Heart left ventricle (tissue), 16 donors: ENCODE data around the gene SCAANT1. TPM values are rescaled to one million over a fixed set of nuclear protein-coding genes. Genes with fewer than 3 reads are reported as not detected.

Experiments used
- ATAC-seq, 4 donors: fragments of 200-7000 bp; cut with Tn5 transposase; one replicate each; pipeline ENCODE4 v1.9.1; 2020 to 2022; ENCODE audit warnings: moderate library complexity in 4 of 4, mild to moderate bottlenecking in 3 of 4, moderate number of reproducible peaks in 1 of 4
- DNase-seq, 5 donors: peaks; one replicate each; pipeline ENCODE4 v3.0.0-alpha.2; 2020
- H3K27ac ChIP-seq, 12 donors: fragments of 200-600 bp; sonication (generic) in 4 of 12; one replicate each; pipeline versions ENCODE4 v1.5.0 to v1.8.0; 2016 to 2022; ENCODE audit warnings: mild to moderate bottlenecking in 2 of 12
- H3K27me3 ChIP-seq, 9 donors: fragments of 200-600 bp; sonication (generic) in 2 of 9; one replicate each; pipeline versions ENCODE4 v1.5.1 to v1.8.0; 2016 to 2022; ENCODE audit warnings: mild to moderate bottlenecking in 3 of 9
- H3K36me3 ChIP-seq, 9 donors: fragments of 200-600 bp; sonication (generic) in 2 of 9; one replicate each; pipeline versions ENCODE4 v1.5.0 to v1.8.0; 2018 to 2022; ENCODE audit warnings: mild to moderate bottlenecking in 2 of 9
- H3K4me1 ChIP-seq, 12 donors: fragments of 200-600 bp; sonication (generic) in 4 of 12; one replicate each; pipeline versions ENCODE4 v1.5.0 to v1.8.0; 2016 to 2022; ENCODE audit warnings: mild to moderate bottlenecking in 3 of 12
- H3K4me3 ChIP-seq, 12 donors: fragments of 200-600 bp; sonication (generic) in 4 of 12; one replicate each; pipeline versions ENCODE4 v1.5.0 to v1.8.0; 2017 to 2022; ENCODE audit warnings: mild to moderate bottlenecking in 9 of 12, moderate library complexity in 4 of 12
- H3K9me3 ChIP-seq, 12 donors: fragments of 200-600 bp; sonication (generic) in 4 of 12; one replicate each; pipeline versions ENCODE4 v1.5.0 to v1.8.0; 2016 to 2022; ENCODE audit warnings: mild to moderate bottlenecking in 1 of 12
- POLR2A ChIP-seq, 2 donors: fragments of 450-650 bp; IDR thresholded peaks; one replicate each; pipeline ENCODE4 v1.6.1; 2017; ENCODE audit warnings: antibody characterized with exemption in 2 of 2, mild to moderate bottlenecking in 2 of 2, moderate library complexity in 2 of 2
- WGBS, 4 donors: extraction: QIAGEN DNeasy Blood & Tissue Kit in 2 of 4; methylation state at CpG; one replicate each; pipeline versions ENCODE4 v1.1.5 to v1.1.7; 2013 to 2018; 5-methylcytosine and 5-hydroxymethylcytosine counted together
- intact Hi-C, 10 donors: fragments of 100-400 bp; cut with DNase I; formaldehyde crosslinking; loops; one replicate each; pipeline versions ENCODE4 v1.11.1 to v1.14.2; 2022
- polyA plus RNA-seq, 2 donors: library from polyadenylated mRNA; stranded (reverse); fragments of 200-250 nt; gene quantifications; one replicate each; pipeline ENCODE4 v1.2.3, GENCODE V29; 2013
- total RNA-seq, 9 donors: library from RNA; depleted of rRNA in 2 of 9; stranded (reverse); fragments of >200 nt in 2 of 9; fragmentation: NEBNext Ultra II Directional in 3 of 9; extraction: Animal tissue kit (Norgen Biotek cat#: 25700) in 3 of 9; gene quantifications; one replicate each; pipeline versions ENCODE4 v1.1.0 to v1.2.4, GENCODE V29; 2016 to 2023
- TF ChIP-seq, protein P1 (sequence below), 12 donors: fragments of 200-600 bp; sonication (generic) in 4 of 12; IDR thresholded peaks; one replicate each; pipeline versions ENCODE4 v1.5.0 to v1.8.0; 2018 to 2022; ENCODE audit warnings: antibody characterized with exemption in 12 of 12, mild to moderate bottlenecking in 5 of 12
- donor health status: ischemic (EF 13 %, LVEDD 7.1; RV severe dilation, severe dysfunction).
- donor health status: healthy with polysubstance abuse.
- donor health status: DM: no; HTN: yes; CAD: no.
- donor health status: DM: no; HTN: no; CAD: no.
- donor health status: ischemic (EF 25% LVEDD 6.9; RV normal size, moderate dysfunction).
- donor health status: ischemic (EF 25% LVEDD 5.7; RV mildly dilated, moderate dysfunction).
- donor health status: healthy.
- donor health status: DM: yes; HTN: yes; CAD: no.
- donor health status: ischemic (EF 35%, LVEDD 5.7; RV mildly dilated, moderate dysfunction).
- donor health status: nonischemic (EF 11% LVEDD 7.7; RV severe dilation, severe dysfunction).
- donor health status: DM: yes; HTN: yes; CAD: no.
- donor health status: PGD.
- donor health status: ischemic (EF 29% LVEDD 5.4; RV normal size, mild dysfunction).
- donor health status: nonischemic (EF 23%, LVEDD 6.1; RV moderate dilation, normal function).

SCAANT1 gene
- total and polyA plus RNA-seq, 11 donors = not detected

DNA sequence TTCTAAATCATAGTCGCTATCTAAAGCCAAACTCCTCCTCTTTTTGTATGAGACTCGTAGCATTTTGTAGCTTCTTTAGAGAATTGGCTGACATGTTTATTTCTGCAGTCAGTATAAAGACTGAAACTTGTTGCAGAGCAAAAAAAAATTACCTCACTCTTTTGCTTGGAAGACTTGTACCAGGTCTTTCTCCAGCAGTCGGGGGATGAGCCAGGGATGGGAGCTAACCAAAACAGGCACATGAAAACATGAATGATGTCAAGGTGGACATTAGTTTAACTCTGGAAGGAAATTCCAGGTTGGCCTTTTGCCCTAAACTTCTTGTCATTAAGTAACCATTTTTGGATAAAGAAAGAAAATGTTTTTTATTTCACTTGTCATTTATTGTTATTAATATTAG lies 47.0 kb upstream of the SCAANT1 start:
- no peak overlapping the region for H3K27ac ChIP-seq
- H3K36me3 ChIP-seq = peaks cover 0 to 9% (median under 1%) of the 10 kb centered on the region in 9 donors
- 59 to 75% (median 63%) methylated on average over 3 of the region's 3 CpGs for whole genome bisulfite sequencing, 4 donors
- intact Hi-C loops = loop anchor here in 1 of 10 donors (5.0 kb wide), 1 partner anchor 33 kb away; no protein-coding TSS in a partner anchor
- no peak for DNase-seq
- H3K9me3 ChIP-seq = no peaks in the 10 kb centered on the region
- H3K4me1 ChIP-seq = peaks cover 0 to 35% (median 15%) of the 10 kb centered on the region in 12 donors
- no peak for ATAC-seq
- TF ChIP-seq POLR2A (IDR thresholded peaks at IDR 0.05) = no peak
- TF ChIP-seq, protein P1, sequence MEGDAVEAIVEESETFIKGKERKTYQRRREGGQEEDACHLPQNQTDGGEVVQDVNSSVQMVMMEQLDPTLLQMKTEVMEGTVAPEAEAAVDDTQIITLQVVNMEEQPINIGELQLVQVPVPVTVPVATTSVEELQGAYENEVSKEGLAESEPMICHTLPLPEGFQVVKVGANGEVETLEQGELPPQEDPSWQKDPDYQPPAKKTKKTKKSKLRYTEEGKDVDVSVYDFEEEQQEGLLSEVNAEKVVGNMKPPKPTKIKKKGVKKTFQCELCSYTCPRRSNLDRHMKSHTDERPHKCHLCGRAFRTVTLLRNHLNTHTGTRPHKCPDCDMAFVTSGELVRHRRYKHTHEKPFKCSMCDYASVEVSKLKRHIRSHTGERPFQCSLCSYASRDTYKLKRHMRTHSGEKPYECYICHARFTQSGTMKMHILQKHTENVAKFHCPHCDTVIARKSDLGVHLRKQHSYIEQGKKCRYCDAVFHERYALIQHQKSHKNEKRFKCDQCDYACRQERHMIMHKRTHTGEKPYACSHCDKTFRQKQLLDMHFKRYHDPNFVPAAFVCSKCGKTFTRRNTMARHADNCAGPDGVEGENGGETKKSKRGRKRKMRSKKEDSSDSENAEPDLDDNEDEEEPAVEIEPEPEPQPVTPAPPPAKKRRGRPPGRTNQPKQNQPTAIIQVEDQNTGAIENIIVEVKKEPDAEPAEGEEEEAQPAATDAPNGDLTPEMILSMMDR (IDR thresholded peaks at IDR 0.05) = no peak
- no peaks in the 10 kb centered on the region for H3K27me3 ChIP-seq
- H3K4me3 ChIP-seq = no peak overlapping the region

DNA sequence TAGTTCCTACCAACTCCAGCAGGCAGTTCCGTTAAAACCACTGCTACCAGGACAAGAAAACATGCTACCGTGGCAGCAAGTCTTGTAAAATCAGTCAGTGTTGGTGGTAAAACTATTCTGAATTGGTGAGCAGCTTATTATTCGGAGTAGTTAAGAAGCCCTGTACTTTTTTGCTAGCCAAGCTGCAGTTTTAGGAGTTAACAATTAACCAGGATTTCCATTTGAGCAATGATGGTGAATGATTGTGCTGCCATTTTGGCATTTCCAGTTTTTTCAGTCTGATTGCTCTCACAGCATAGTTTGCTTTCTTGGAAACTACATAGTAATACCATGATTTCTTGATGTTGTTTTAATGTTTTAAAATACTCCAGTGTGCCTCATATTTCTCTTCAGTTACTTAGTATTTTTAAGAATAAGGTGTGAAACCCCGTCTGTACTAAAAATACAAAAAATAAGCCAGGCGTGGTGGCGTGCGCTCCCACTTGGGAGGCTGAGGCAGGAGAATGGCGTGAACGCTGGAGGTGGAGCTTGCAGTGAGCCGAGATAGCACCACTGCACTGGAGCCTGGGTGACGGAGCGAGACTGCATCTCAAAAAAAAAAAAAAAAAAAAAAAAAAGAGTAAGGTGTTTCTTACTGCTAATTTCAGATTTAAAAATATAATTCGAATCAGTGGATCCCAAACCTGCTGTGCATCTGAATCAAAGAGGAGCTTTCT lies 43.8 kb upstream of the SCAANT1 start:
- H3K9me3 ChIP-seq = no peaks in the 10 kb centered on the region
- WGBS, 4 donors = 94 to 98% (median 97%) methylated on average over 13 of the region's 13 CpGs
- no peak overlapping the region for H3K4me3 ChIP-seq
- TF ChIP-seq, protein P1 (IDR thresholded peaks at IDR 0.05) = no peak
- TF ChIP-seq POLR2A (IDR thresholded peaks at IDR 0.05) = no peak
- intact Hi-C loops = loop anchor here in 1 of 10 donors (5.0 kb wide), 1 partner anchor 36 kb away; no protein-coding TSS in a partner anchor
- H3K4me1 ChIP-seq = peaks cover 0 to 43% (median 18%) of the 10 kb centered on the region in 12 donors
- no peaks in the 10 kb centered on the region for H3K27me3 ChIP-seq
- DNase-seq (no peak), ATAC-seq (no peak)
- H3K36me3 ChIP-seq = peaks cover 0 to 23% (median 14%) of the 10 kb centered on the region in 9 donors
- H3K27ac ChIP-seq = no peak overlapping the region

DNA sequence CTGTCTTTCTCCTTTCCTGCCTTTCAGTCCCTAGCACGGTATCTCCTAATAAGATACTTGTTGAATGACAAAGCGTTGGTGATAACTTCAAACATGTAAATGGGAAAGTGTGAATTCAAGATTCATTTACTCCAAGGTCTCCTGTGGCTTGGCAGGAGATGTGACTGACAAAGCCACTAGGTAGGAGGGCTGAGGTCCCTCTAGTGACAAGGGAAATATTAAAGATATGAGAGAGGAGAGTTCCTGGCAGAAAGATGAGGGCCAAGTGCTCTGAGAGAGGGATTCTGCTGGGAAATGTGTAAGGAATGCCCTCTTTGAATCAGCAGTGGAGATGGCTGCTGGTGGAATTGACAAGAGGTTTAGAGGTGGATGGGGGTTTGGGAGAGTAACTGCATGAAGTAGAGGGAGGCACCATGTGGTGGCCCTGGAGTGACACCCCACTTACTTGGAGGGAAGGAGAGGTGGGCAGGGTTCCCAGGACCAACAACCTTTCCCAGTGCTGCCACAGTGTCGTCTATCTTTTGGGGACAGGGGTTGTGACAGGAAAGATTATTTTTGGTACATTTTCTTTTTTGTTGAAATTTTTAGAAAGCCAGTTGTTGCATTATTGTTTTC lies 43.0 kb upstream of the SCAANT1 start:
- H3K9me3 ChIP-seq = no peaks in the 10 kb centered on the region
- H3K27ac ChIP-seq = no peak overlapping the region
- H3K27me3 ChIP-seq = no peaks in the 10 kb centered on the region
- no peak for TF ChIP-seq POLR2A (IDR thresholded peaks at IDR 0.05)
- TF ChIP-seq, protein P1 (IDR thresholded peaks at IDR 0.05) = no peak
- ATAC-seq (peak in 1 of 4 donors; percentile 44), DNase-seq (no peak)
- peaks cover 0 to 43% (median 19%) of the 10 kb centered on the region in 12 donors for H3K4me1 ChIP-seq
- H3K4me3 ChIP-seq = no peak overlapping the region
- intact Hi-C loops = loop anchor here in 1 of 10 donors (5.0 kb wide), 1 partner anchor 37 kb away; no protein-coding TSS in a partner anchor
- WGBS, 4 donors = 73 to 88% (median 85%) methylated on average over 3 of the region's 3 CpGs
- peaks cover 0 to 23% (median 14%) of the 10 kb centered on the region in 9 donors for H3K36me3 ChIP-seq

DNA sequence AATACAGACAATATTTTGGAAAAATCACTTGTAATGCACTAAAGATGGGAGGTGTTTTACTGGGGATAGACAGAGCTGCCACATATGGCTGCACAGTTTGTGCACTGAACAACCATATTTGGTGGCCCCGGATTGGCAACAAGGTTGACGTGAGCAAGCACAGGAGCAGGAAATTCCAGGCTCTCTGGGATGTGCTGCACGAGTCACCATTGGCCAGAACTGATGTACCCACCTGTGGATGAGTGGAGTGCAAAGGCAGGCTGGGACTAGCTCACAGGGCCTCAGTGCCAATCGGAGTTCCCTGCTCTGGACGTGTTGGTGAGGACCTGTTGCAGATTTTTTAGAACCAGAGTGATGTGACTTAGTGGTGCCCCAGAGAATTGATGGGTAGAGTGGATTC lies 42.0 kb upstream of the SCAANT1 start:
- WGBS, 4 donors = 86 to 89% (median 88%) methylated on average over 5 of the region's 5 CpGs
- TF ChIP-seq POLR2A (IDR thresholded peaks at IDR 0.05) = no peak
- TF ChIP-seq, protein P1 (IDR thresholded peaks at IDR 0.05) = no peak
- Histone ChIP-seq H3K9me3 (no peaks in the 10 kb centered on the region), H3K4me1 (peaks cover 0 to 42% (median 15%) of the 10 kb centered on the region in 12 donors), H3K4me3 (no peak overlapping the region), H3K27me3 (no peaks in the 10 kb centered on the region), H3K36me3 (peaks cover 0 to 23% (median 14%) of the 10 kb centered on the region in 9 donors), H3K27ac (no peak overlapping the region)
- ATAC-seq = no peak
- DNase-seq = no peak
- intact Hi-C loops = no loop called here
